Stimulated activated CD4-positive, alpha-beta T cell treated with anti-CD3 and anti-CD28 coated beads, Interleukin-4, amount 100 ng/mL, for 24 hours (primary cell): ENCODE measurements around the gene RNASE11.
"Not testable (repeated sequence)": the region's sequence is repeated elsewhere in the genome, so short reads cannot be mapped to it uniquely, and the experiment has no call there.

Experiments
- DNase-seq: peaks from one replicate; pipeline ENCODE4 v3.0.0-alpha.2; 2020

RNASE11 gene

GRCh38 chr14:20587489-20588154, at the start of gene RNASE11:
Gene RNASE11, minus strand, starts transcription at chr14:20588001.
- no peak for DNase-seq

- peak; percentile 72 for DNase-seq
These were observed 45.3 kb upstream of the RNASE11 start for GRCh38 chr14:20632831-20633691.

GRCh38 chr14:20632448-20632830, 44.6 kb upstream of the RNASE11 start:
- no peak for DNase-seq

GRCh38 chr14:20631880-20632389, 44.1 kb upstream of the RNASE11 start:
- DNase-seq = no peak

- DNase-seq = peak; percentile 65
These were observed 43.5 kb upstream of the RNASE11 start for GRCh38 chr14:20631023-20631879.

- peak; percentile 49 for DNase-seq
These were observed 42.7 kb upstream of the RNASE11 start for GRCh38 chr14:20630340-20631022.

GRCh38 chr14:20628063-20628854, 40.5 kb upstream of the RNASE11 start:
- no peak for DNase-seq

GRCh38 chr14:20627346-20628027, 39.7 kb upstream of the RNASE11 start:
- DNase-seq = no peak

GRCh38 chr14:20626274-20626673, 38.5 kb upstream of the RNASE11 start:
- no peak for DNase-seq

- DNase-seq = peak; percentile 46
These were observed 36.8 kb upstream of the RNASE11 start for GRCh38 chr14:20624495-20625070.

GRCh38 chr14:20623798-20624197, 36.0 kb upstream of the RNASE11 start:
- DNase-seq = no peak

- DNase-seq = no peak
These were observed 35.1 kb upstream of the RNASE11 start for GRCh38 chr14:20622816-20623291.

- no peak for DNase-seq
These were observed 33.1 kb upstream of the RNASE11 start for GRCh38 chr14:20620798-20621478.

GRCh38 chr14:20619688-20620087, 31.9 kb upstream of the RNASE11 start:
- DNase-seq = not testable (repeated sequence)

- DNase-seq = no peak
These were observed 30.5 kb upstream of the RNASE11 start for GRCh38 chr14:20618271-20618749.

GRCh38 chr14:20617138-20618003, 29.6 kb upstream of the RNASE11 start:
- no peak for DNase-seq

GRCh38 chr14:20615996-20616395, 28.2 kb upstream of the RNASE11 start:
- no peak for DNase-seq

GRCh38 chr14:20614038-20614840, 26.4 kb upstream of the RNASE11 start:
- peak; percentile 34 for DNase-seq
